Stimulated activated CD4-positive, alpha-beta T cell treated with anti-CD3 and anti-CD28 coated beads, TNF-alpha, amount 100 ng/mL, for 1 hour (primary cell): ENCODE results near the gene MTCH1.

Source experiments
- DNase-seq, 3 donors: peaks; one replicate each; pipeline ENCODE4 v3.0.0-alpha.2; 2020; ENCODE audit warnings: low read depth in 3 of 3, low spot score in 1 of 3

The MTCH1 gene

GRCh38 chr6:36929152-36929551 is 56.8 kb downstream of the MTCH1 start:
- DNase-seq: no peak

- DNase-seq: no peak
Observed at GRCh38 chr6:36928547-36928918, 57.5 kb downstream of the MTCH1 start.

GRCh38 chr6:36927691-36928546 is 58.1 kb downstream of the MTCH1 start:
- no peak for DNase-seq

DNA sequence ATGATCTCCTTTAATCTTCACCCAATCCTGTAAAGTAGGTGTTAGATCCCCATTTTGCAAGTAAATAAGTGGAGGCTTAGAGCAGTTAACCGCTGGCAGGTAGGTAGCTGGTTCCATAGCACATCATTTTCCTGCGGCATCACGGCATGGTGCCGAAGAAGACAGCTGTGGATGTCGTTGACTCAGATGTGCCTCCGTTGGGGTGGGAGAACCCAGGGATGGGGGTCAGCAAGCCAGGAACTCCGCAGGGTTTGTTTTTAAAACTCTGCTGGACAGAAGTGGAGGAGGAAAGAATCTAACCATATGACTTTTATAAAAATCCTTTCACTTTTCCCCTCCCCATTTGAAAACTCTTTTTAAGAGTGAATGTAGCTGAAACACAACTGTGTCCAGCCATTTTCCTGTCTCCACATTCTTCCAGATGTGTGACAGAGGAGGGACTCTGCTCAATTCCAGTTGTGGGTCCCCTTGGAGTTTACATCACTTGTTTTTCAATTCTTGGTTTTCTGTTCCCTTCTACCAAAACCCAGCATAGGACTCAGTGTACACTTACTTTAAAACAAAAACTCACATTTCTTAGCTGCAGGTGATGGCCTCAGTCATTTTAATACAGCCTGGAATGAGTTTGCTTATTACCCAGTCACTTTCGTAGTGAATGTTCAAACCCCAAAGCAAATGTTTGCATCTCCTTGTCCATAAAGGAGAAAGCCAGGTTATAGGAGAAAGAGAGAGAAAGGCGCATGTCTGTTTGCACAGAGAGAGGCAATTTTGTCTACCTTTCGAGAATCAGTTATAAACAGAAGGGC is 59.1 kb downstream of the MTCH1 start:
- DNase-seq: no peak

GRCh38 chr6:36925809-36926208 is 60.2 kb downstream of the MTCH1 start:
- no peak for DNase-seq

GRCh38 chr6:36924778-36925374 is 61.1 kb downstream of the MTCH1 start:
- DNase-seq: no peak

- DNase-seq: no peak
Observed at GRCh38 chr6:36924131-36924530, 61.9 kb downstream of the MTCH1 start.

- no peak for DNase-seq
Observed at GRCh38 chr6:36920546-36920945, 65.5 kb downstream of the MTCH1 start.

- no peak for DNase-seq
Observed at GRCh38 chr6:36920049-36920448, 65.9 kb downstream of the MTCH1 start.
